HG03432 (cell line): ENCODE data around the gene MTO1.
"Not testable (repeated sequence)": the region's sequence is repeated elsewhere in the genome, so short reads cannot be mapped to it uniquely, and the experiment has no call there.

Experiments
- ATAC-seq: cut with Tn5 transposase; IDR thresholded peaks from one replicate; pipeline ENCODE4 v1.9.1; 2021; ENCODE audit warnings: mild to moderate bottlenecking, moderate library complexity; ENCODE audit not compliant: unreplicated experiment

The MTO1 gene, protein sequence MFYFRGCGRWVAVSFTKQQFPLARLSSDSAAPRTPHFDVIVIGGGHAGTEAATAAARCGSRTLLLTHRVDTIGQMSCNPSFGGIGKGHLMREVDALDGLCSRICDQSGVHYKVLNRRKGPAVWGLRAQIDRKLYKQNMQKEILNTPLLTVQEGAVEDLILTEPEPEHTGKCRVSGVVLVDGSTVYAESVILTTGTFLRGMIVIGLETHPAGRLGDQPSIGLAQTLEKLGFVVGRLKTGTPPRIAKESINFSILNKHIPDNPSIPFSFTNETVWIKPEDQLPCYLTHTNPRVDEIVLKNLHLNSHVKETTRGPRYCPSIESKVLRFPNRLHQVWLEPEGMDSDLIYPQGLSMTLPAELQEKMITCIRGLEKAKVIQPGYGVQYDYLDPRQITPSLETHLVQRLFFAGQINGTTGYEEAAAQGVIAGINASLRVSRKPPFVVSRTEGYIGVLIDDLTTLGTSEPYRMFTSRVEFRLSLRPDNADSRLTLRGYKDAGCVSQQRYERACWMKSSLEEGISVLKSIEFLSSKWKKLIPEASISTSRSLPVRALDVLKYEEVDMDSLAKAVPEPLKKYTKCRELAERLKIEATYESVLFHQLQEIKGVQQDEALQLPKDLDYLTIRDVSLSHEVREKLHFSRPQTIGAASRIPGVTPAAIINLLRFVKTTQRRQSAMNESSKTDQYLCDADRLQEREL

DNA sequence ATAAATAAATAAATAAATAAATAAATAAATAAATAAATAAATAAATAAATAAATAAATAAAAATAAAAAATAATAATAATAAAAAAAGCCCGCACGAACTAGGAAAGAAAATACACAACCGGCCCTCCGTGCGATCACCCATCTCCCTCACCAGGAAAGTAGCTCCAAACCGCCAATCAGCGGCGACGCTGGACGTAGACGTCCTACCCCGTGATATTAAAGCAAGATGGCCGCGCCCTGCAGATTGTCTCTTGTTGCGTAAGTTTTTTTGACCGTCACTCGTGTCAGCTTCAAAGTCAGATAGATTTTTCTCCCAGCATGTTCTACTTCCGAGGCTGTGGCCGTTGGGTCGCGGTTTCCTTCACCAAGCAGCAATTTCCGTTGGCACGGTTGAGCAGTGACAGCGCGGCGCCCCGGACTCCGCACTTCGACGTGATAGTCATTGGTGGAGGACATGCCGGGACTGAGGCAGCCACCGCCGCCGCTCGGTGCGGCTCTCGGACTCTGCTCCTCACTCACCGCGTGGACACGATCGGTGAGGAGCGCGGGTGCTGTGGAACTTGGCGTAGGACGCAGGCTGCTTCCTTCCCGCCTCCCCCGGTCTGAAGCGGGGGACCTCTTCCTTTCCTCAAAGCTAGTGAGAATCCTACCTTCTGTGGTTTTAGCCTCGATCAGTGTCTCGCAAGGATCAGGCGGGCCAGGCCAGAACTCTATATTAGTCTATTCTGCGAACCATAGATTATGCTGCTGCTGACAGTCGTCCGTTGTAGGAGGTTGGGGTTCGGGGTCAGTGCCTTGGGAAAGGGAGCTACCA lies at the start of gene MTO1:
Gene MTO1, plus strand, starts transcription at position 201 of the 814 bp plus-strand sequence. Its CDS starts 118 bp downstream, at position 319.
- peak; percentile 97 for ATAC-seq

DNA sequence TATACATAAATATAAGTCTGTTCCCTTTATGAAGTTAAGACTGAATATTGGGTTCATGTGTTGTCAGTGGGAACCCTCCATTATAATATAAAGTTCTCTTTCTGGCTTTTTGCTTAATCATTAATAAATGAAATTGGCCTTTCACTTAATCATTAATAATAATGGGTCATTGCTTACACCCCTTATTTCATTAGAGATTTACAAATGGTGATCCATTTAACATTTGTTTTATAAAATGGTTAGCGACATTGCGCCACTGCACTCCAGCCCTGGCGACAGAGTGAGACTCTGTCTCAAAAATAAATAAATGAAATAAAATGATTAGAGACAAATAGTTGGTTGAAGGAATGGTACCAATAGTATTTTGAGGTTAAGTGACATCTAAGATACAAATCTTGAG lies 48.4 kb upstream of the MTO1 start:
- ATAC-seq, result no peak

DNA sequence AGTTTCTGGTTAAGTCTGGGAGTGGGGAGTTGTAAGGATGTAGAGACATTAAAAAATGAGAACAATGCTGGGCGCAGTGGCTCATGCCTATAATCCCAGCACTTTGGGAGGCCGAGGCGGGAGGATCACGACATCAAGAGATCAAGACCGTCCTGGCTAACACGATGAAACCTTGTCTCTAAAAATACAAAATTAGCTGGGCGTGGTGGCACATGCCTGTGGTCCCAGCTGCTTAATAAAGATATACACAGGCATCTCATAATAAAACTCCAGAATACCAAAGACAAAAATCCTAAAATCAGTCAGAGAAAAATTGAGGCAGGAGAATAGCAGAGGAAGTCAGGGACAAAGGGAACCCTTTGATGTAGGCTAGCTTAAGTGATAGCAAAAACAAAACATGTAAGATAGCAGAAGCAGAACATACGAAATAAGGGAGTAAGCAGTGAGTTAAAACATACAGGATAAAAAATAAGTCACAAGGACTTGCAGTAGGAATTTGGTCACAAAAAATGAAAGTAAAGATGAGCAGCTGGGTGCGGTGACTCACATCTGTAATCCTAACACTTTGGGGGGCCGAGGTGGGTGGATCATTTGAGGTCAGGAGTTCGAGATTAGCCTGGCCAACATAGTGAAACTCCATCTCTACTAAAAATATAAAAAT lies 43.3 kb upstream of the MTO1 start:
- ATAC-seq, result no peak

DNA sequence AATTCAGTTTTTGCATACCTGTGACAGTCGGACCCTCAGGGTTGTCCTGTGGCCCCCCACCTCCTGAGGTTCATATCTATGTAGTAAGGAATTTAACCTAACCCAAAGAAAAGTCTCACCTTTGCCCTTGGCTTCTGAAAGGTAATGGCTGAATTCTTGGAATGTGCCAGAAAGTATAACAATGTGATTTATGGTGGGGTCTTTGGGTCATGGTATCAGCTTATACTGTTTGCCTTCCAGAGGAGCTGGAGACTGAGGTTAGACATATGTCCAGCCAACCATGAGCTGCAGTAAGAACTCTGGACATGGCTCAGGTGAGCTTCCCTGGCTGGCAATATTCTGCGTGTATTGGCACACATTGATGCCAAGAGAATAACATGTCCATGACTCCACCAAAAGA lies 40.0 kb upstream of the MTO1 start:
- ATAC-seq, result no peak

DNA sequence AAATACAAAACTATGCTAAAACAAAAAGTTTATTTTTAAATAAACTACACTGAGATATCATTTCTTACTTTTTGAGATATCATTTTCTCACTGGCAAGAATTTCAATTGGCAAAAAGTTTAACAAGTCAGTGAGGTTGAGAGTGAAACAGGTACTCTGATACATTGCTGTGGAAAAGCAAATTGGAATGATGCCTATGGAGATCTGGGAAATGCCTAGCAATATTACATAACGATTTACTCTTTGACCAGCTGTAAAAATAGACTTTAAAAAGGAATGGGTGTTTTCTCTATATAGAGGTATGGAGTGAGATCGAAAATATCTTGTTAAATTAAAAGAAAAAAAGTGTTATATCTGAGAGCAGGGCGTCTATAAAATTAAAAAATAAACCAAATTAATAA lies 26.3 kb upstream of the MTO1 start:
- no peak for ATAC-seq

DNA sequence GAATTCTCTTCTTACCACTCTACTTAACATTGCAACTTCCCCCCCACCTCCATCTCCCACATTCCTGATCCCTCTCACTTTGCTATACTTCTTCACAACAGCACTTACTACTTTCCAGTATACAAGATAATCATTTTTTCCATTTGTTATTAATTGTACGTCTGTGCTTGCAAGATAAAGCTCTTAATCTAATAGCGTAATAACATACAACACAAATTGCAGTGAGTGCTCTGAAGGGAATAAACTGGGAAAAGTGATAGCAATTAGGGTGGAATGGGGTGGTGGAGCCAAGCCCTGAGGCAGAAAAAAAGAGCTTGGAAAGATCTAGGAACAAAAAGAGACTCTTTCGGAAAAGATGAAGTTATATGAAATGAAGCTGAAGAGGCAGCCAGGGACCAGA lies 18.0 kb upstream of the MTO1 start:
- ATAC-seq, result no peak

DNA sequence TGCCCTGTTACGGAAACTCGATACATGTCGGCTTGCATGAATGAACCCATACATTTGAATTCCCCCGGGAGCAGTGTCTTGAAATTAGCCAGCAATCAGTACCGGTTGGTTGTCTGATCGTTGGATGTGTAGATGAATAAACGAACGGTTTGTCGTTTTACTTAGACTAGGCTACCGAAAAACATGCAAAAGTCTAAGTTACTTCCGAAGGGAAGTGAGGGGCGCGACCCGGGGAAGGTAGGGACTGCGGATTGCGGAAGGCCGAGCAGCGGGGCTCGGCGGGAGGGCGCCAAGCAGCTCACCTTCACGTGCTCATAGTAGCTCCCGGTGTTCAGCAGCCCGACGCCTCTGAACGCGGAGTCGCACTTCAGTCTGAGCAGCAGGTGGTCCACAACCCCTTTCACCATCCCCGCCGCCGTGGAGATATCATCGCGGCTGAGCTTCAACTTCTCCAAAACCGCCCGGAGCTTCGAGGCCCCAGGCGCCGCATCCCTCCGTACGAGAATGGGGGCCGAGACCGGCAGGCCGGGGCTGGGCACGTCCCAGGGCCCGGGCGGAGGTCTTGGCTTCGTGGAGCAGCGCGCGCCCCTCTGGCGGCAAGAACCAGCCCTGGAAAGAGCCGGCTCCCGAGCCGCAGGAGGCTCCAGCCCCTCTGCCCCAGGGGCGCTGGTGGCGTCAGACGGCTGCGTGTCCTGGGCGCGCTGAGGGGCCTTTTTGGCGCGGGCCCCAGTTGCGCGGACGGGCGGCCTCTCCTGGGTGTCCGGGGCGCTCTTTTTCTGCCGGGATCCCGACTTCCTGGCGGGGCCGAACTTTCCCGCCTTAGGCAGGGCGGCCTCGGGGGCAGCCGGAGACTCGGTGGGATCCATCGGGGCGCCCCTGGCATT lies 10.1 kb upstream of the MTO1 start:
- peak; percentile 63 for ATAC-seq

DNA sequence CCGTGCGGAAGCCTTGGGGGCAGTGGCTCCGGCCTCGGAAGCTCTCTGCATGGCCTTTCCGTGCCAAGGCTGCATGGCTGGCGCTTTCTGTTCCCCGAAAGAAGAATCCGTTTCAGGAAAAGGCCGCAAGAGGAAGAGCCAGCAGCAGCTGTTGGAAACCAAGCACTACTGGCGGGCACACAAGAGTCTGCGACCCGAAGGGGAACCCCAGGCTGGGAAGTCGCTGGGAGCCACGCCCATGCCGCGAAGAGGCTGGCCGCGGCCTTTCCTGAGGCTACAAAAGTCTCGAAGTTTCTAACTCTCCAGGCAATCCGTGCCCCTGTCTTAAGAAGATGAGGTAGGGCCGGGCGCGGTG lies 9.5 kb upstream of the MTO1 start, which contains the start of gene CGAS:
Gene CGAS, minus strand, starts transcription at position 191 of the 355 bp plus-strand sequence. Its CDS starts 116 bp downstream, at position 75.
- ATAC-seq, result peak; percentile 87

DNA sequence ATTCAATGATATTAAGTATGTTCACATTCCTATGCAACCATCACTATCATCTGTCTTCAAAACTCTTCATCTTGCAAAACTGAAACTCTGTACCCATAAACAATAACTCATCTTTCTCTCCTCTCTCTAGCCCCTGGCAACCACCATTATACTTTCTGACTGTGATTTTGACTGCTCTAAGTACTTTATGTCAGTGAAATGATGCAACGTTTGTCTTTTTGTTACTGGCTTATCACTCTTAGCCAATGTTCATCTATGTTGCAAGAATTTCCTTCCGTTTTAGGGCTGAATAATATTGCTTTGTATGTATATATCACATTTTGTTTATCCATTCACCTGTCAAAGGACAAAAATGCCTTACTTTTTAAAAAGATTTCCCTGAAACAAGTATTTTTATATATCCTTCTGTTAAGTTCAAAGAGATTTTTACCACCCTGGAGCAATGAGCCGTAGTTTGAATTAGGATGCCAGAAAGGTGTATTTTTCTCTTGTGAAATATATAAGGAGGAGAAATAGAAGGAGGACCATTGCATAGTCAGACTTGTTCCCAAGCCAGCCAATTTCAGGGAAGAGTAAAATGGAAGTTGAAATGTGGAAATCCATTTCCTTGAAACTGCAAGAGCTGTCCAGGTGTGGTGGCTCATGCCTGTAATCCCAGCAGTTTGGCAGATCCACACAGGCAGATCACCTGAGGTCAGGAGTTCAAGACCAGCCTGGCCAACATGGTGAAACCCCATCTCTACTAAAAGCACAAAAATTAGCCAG lies 5.5 kb upstream of the MTO1 start:
- no peak for ATAC-seq

DNA sequence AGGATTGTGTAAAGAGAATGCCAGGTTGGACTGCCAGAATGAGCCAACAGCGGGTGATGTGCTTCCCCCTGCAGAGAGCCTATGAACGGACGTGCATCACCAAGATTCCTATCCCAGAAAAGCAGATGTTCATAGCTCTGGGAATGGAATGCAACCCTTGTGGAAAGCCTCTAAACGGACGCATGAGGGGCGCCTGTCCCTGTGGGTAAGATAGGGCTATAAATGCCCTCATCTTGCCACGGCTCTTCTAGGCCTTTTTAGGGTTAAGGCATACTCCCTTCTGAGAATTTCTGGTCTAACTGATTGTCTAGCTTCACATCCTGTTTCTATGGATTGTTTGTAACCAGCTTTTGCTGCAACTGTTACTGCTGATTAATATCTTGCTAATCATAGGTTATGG lies 2.1 kb upstream of the MTO1 start:
- not testable (repeated sequence) for ATAC-seq

DNA sequence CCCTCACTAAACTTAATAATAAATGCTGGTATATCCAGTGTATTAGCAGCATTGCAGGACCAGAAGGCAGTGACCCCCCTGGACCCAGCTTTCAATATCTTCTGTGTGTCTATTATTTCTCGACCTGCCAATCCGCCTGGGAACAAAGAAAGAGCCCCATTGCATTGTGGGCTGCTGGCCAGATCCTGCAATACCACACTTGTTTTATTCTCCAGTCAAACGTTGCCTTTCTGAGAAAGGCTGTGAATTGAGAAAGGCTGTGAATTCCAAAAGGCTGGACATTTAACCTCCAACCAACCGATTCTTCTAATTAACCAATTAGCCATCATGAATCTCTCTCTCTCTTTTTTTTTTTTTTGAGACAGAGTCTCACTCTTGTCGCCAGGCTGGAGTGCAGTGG lies 1.5 kb upstream of the MTO1 start:
- no peak for ATAC-seq

DNA sequence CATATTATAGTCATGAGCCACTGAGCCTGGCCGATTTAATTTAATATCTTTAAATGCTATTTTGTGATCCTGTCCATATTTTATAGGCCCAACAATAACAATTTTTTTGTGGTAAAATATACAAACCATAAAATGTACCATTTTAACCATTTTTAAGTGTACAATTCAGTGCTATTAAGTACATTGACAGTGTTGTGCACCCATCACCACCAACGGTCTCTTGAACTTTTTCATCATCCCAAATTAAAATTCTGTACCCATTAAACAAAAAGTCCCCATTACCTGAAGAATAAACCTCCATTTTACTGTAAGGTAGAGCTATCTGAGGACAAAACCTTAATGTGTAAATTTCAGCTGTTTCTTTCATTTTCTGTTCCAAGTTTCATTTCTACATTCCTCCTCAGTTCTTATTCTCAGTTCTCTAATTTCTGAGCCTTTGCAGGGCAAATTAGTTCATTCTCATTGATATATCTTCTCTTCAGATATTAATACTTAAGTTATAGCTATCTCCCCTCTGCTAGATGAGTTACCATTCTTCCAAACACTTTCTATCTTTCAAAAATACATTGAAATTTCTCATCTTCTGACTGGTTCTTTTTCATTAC lies 10.3 kb downstream of the MTO1 start:
- peak; percentile 96 for ATAC-seq

DNA sequence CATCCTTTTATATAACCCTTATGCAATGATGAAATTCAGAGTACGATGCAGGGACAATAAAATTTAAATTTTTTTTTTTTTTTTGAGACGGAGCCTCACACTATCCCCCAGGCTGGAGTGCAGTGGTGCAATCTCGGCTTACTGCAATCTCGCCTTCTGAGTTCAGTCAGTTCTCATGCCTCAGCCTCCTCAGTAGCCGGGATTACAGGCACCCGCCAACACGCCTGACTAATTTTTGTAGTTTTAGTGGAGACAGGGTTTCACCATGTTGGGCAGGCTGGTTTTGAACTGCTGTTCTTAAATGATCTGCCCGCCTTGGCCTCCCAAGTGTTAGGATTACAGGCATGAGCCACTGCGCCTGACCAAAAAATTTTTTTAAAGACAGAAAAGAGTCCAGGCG lies 15.2 kb downstream of the MTO1 start:
- no peak for ATAC-seq

DNA sequence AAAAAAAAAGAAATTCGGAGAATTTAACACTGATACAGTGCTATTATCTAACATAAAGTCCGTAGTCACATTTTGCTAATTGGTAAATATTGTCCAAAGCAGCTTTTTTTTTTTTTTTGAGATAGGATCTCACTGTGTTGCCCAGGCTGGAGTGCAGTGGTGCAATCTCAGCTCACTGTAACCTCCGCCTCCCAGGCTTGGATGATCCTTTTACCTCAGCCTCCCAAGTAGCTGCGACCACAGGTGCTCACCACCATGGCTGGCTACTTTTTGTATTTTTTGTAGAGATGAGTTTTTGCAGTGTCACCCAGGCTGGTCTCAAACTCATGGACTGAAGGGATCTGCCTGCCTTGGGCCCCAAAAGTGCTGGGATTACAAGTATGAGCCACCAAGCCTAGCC lies 15.9 kb downstream of the MTO1 start:
- ATAC-seq, result no peak

DNA sequence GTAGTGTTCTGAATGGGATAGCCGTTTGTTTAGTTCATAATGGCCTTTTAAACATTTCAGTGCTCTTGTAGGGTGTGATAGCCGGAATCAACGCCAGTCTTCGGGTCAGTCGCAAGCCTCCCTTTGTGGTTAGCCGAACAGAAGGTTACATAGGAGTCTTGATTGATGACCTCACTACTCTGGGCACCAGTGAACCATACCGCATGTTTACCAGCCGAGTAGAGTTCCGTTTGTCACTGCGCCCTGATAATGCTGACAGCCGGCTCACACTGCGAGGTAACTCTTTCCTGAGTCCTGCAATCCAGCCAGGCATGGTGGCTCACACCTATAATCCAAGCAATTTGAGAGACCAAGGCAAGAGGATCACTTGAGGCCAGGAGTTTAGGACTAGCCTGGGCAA lies 20.4 kb downstream of the MTO1 start:
- ATAC-seq, result no peak

DNA sequence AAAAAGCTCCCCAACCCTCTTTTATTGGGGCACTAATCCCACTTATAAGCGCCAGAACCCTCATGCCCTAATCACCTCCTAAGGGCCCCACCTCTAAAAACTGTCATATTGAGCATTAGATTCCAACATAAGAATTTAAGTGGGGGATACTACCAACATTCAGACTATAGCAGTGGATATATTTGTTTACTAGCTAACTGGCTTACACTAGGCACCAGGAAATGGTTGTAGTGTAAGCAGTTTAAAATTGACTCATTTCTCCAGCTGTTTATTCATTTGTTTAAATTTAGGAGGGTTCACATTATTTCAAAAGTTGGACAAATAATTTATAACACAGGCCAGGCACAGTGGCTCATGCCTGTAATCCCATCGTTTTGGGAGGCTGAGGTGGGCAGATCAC lies 22.9 kb downstream of the MTO1 start:
- ATAC-seq, result no peak

DNA sequence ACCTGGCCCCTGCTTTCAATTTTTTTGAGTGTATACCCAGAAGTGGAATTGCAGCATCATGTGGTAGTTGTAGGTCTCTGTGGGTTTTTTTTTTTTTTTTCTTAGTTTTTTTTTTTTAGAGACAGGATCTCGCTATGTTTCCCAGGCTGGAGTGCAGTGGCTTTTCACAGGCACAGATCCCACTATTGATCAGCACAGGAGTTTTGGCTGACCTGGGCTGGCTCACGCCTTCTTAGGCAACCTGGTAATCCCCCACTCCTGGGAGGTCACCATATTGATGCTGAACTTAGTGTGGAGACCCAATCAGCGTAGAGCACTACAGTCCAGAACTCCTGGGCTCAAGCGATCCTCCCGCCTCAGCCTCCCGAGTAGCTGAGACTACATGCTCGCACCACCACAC lies 25.9 kb downstream of the MTO1 start:
- no peak for ATAC-seq

DNA sequence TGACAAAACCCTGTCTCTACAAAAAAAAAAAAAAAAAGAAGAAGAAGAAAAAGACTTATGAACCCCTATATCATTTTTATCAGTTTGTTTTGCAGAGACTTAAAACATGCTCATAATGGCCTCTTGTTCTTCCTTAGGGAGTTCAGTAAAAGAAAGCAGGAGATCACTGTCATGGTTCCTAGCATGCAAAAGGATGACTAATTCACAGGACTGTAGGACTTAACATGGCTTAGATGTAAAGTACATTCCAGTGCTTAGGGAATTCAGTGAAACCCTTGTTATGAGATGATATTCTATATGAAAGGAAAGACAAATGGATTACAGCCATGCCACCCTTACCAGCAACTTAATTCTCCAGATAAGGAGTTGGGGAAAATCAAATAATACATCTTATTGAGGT lies 29.8 kb downstream of the MTO1 start:
- no peak for ATAC-seq

DNA sequence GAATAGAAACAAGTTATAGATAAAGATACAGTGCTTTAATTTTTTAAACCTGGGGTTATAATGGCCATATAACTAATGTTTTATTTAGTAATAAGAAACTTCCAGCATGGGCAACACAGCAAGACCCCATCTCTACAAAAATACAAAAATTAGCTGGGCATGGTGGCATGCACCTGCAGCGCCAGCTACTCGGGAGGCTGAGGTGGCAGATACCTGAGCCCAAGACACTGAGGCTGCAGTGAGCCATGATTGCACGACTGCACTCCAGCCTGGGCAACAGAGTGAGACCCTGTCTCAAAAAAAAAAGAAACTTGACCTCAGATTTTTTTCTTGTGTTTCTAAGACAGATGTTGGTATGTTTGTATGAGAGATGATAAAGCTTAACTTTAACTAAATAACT lies 36.4 kb downstream of the MTO1 start:
- no peak for ATAC-seq
